Left cardiac atrium (tissue), 4 donors: ENCODE measurements around the gene ZNF598. TPM values are rescaled to one million over a fixed set of nuclear protein-coding genes. Genes with fewer than 3 reads are reported as not detected.
"Not testable (repeated sequence)": the region's sequence is repeated elsewhere in the genome, so short reads cannot be mapped to it uniquely, and the experiment has no call there.

Experiments
- ATAC-seq, 2 donors: fragments of 200-7000 bp; cut with Tn5 transposase; one replicate each; pipeline ENCODE4 v1.9.1; 2020; ENCODE audit warnings: mild to moderate bottlenecking in 2 of 2, moderate library complexity in 2 of 2
- DNase-seq: peaks from one replicate; pipeline ENCODE4 v3.0.0-alpha.2; 2020
- intact Hi-C, 2 donors: fragments of 100-400 bp; cut with DNase I; formaldehyde crosslinking; loops; one replicate each; pipeline versions ENCODE4 v1.14.1 to v1.15.1; 2022 to 2023
- total RNA-seq, 2 donors: library from RNA; stranded (reverse); fragmentation: NEBNext Ultra II Directional; extraction: Animal tissue kit (Norgen Biotek cat#: 25700); gene quantifications; one replicate each; pipeline ENCODE4 v1.2.1, GENCODE V29; 2021
- donor health status: DM: no; HTN: yes; CAD: no.
- donor health status: DM: no; HTN: yes; CAD: no; lungs with severe emphysema.
- donor health status: DM: yes; HTN: yes; CAD: no.
- donor health status: Dilated cardiomyopathy.

The ZNF598 gene
- total RNA-seq, 2 donors from 2014 or later: 14.7 to 22.9 TPM

DNA sequence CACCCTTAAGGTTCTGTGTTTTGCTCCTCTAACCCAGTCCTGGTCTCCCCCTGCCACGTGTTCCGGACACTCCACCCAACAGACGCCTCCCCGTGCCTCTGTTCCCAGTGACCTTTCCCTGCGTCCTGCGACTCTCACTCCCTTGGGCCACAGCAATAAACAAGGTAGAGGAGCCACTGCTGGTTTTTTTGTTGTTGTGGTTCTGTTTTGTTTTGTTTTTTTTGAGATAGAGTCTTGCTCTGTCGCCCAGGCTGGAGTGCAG lies 6.3 kb upstream of the ZNF598 start:
- ATAC-seq: no peak
- no peak for DNase-seq
- intact Hi-C loops: no loop called here

- intact Hi-C loops: no loop called here
- ATAC-seq: no peak
- DNase-seq: peak; percentile 21
These were observed 5.7 kb upstream of the ZNF598 start for GRCh38 chr16:2015117-2015946.

GRCh38 chr16:2013527-2013926 lies 3.9 kb upstream of the ZNF598 start:
- no peak for ATAC-seq
- intact Hi-C loops: no loop called here

GRCh38 chr16:2011726-2012125 lies 2.1 kb upstream of the ZNF598 start:
- DNase-seq, ATAC-seq, intact Hi-C loops: not testable (repeated sequence)

More at GRCh38 chr16:2013527-2013926, 3.9 kb upstream of the ZNF598 start:
- peak; percentile 17 for DNase-seq

DNA sequence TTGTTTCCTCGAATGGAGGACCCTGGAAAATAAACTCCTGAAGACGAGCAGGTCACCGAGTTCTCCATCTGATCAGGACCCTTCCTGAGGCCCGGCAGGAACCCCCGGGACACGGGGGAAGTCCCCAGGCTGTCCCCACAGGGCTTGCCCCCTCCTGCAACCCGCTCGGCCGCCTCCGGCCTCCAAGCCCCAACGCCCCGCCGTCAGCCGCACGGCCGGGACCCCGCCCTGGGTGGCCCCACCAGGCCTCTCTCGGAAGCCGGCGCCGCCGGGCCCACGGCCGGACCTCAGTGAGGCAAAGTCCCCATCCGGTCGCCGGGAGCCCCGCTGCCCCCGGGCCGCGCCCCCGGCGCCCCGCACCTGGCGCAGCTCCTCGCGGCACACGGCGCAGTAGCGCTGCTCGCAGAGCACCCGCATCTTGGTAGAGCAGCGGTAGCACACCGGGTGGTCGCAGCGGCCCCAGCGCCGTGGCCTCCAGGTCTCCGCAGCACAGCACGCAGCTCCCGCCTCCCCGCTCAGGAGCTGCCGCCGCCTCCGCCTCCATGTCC lies 383 bp downstream of the ZNF598 start:
- ATAC-seq: peak; percentile 3 to 6
- DNase-seq: no peak
- intact Hi-C loops: no loop called here

DNA sequence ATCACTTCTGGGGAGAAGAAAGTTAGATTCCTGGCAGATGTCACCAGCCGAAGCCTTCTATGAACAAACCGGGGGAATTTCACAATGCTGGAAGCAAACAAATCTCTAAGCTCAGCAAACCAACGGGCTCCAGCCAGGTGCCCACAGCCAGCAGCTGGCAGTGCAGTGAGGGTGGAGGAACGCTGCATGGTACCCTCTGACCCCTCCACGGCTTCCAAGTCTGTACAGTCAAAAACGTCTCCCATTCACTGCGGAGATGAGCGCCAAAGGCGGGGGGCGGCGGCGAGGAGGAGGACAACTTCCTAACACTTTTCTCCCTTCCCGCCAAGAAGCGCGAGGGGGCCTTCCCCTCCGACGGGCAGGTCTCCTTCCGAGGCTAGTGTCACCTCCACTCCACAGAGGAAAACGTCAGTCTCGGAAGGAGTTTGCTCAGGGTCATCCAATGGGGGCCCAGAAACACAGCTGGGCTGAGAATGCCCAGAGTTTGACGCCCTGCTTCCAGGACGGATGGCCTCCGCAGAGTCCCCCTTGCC lies 924 bp downstream of the ZNF598 start:
- ATAC-seq (peak; percentile 2 to 3), DNase-seq (no peak)
- intact Hi-C loops: no loop called here

DNA sequence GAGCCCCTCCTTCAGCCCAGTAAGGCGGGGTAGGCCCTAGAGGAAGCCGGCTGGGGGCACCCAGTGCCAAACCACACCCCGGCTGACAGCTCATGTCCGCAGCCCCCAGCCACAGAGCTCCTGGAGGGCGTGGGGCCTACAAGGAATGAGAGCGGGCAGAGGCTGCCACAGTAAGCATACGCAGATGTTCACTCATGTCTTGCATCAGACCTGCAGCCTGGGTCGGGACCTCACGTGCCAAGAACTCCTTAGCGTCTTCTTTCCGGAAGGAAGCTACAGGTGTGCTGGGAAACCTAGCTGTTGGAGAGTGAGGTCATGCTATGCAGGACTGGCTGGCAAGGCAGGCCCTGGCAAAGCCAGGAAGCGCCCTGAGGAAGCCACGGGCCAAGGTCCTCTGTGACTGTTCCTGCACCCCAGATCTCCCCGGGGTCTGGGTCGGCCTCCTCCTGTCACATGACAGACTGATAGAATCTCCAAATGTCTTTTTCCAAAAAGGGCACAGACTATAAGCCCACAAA lies 1.6 kb downstream of the ZNF598 start:
- ATAC-seq: peak in 1 of 2 donors; percentile 60
- DNase-seq: peak; percentile 68
- intact Hi-C loops: no loop called here

DNA sequence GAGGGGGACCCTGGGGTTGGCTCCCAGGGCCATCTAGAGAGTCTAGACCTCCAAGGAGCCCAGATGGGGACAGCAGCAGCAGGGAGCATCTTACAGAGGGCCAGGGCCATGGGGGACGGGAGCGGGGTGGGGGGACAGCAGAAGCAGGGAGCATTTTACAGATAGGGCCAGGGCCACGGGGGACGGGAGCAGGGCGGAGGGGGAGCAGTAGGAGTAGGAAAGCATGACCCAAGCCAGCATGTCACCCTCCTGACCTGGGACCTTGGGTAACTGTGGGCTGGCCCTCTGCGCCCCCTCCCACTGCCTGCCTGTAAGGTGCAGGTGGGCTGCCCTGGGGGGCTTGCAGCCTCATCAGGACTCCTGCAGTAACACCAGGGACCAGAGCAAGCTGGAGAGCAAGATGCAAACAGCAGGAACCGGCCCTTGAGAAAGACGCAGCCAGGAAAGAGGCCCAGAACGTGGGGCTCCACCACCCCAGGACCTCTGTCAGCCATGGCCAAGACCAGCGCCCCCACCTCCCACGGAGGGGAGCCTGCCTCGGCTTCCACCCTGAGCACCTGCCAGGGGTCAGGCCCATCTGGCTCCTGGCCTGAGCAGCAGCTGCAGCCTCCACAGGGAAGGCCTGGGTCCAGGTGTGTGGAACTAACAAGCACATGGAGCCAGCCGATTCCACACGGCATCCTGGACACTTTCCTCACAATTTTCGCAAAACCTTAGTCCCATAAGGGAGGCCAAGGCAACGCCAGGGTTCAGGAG lies 2.4 kb downstream of the ZNF598 start:
- DNase-seq (no peak), ATAC-seq (no peak)
- intact Hi-C loops: no loop called here

GRCh38 chr16:2006317-2006716 lies 3.3 kb downstream of the ZNF598 start:
- ATAC-seq: no peak
- DNase-seq: no peak
- intact Hi-C loops: no loop called here

DNA sequence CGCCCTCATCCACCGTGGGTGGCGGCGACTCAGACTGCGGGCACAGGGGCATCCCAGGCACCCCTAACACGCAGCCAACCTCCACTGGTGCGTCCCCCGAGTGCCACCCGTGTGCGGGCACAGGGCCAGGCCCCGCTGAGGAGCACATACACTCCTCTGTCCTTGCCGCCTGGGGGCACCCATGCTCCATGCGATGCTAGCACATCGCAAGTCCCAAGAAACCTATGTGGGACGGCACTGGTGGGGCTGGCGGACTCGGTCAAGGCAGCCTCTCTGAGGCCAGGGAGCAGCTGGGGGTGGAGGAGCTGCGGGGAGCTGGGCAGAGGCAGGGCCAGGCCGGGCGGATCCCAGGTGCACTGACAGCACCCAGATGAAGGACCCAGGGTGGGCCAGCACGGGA lies 4.0 kb downstream of the ZNF598 start:
- intact Hi-C loops: no loop called here
- ATAC-seq: no peak
- no peak for DNase-seq

DNA sequence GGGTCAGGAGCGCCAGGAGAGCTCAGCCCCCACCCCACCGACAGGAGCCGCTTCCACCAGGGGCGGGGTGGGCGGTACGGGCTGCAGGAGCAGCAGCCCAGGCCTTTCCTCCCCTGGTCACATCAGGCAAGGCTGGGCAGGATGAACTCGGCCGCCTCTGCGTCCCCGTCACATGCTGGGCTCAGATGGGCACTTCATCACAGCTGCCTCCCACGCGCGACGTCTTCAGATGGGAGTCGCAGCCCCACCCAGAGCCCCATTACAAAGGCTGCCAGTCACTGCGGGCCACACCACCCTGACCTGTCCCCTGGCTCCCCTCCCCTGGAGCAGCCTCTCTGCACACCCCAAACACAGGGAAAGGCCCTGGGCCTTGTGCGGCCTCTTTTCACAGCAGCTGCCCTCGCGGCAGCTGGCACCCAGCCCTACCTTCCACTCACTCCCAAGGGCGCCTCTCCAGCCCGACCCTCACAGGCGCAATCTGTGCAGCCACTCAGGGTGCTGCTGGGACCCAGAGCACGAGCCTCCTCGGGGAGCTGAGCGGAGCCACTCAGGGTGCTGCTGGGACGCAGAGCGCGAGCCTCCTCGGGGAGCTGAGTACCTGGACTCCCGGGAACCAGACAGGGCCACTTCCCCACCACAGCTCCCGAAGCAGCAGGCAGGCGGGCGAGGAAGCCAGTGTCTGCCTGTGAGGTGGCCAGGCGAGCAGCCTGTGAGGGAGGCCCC lies 4.7 kb downstream of the ZNF598 start:
- ATAC-seq (no peak), DNase-seq (no peak)
- intact Hi-C loops: no loop called here

DNA sequence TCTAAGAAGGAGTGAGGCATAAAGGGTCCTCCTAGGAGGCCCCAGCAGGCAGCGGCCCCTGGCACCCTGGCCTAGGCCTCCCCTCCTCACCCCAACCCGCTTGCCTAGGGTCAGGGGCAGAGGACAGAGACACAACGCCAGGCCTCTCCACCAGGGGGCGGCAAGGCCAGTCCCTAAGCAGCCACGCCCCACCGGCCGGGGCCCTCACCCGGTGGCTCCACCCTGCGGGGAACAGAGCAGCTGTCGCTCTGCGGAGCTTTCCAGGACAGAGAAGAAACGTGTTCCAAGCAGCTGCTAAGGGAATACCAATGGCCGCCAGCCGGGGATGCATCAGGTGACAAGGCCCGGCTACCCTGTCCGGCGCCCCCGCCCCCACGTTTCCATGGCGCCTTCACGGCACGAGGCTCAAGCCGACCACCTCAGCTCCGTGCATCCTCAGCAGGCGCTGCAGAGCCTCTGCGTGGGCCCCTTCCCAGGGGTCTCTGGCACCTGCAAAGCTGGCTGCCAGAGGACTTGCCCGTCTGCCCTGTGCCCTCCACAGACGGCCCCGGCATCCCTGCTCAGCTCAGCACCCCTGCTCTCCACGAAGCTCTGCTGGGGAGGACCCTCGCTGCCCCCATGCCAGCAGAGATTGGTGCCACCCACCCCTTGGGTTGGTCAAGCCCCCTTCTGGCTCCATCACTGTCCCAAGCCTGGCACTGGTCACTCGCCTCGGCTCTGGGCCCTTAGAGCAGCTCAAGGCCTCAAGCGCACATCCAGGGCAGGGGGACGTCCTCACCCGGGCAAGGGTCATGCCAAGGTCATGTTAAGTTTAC lies 5.6 kb downstream of the ZNF598 start:
- ATAC-seq (peak; percentile 73 to 74), DNase-seq (peak; percentile 92)
- intact Hi-C loops: no loop called here

- ATAC-seq (no peak), DNase-seq (no peak)
- intact Hi-C loops: no loop called here
These were observed 6.3 kb downstream of the ZNF598 start for GRCh38 chr16:2003231-2003826.

DNA sequence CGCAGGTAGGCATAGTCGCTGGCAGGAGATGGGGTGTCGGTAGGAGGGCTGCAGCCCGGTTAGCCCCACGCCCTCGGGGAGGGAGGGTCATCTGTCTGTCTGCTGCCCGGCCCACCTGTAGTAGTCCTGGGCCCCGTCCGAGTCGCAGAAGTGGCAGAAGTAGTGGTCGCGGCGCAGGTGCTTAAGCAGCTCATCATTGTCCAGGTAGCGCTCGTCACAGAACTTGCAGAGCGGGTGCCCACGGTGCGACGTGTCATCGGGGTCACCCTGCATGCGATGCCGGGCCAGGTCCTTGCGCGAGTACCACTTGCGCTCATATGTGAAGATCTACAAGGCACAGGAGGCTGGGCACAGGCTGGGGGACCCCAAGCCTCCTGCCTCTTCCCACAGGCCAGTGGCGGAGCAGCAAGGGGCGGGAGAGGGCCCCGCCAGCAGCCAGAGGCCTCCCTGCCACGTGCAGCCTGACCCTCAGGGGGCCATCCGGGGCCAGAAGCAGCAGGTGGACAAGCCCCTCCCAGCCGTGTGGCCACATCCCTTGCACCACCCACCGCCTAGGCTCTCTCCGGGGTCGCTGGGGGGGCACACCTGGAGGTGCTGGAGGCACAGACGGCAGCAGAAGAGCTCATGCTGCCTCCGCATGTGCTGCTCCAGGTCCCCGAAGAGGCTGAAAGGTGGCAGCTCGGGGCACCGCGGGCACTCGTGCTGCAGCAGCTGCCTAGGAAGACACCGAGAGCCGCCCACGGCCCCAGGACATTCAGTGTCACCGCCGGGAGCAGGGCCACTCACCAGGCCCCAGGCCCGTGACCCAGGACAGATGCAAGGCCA lies 7.0 kb downstream of the ZNF598 start:
- ATAC-seq (no peak), DNase-seq (peak; percentile 21)
- intact Hi-C loops: no loop called here

- ATAC-seq (no peak), DNase-seq (no peak)
- intact Hi-C loops: no loop called here
These were observed 7.9 kb downstream of the ZNF598 start for GRCh38 chr16:2001456-2002355.

GRCh38 chr16:2001035-2001434 lies 8.6 kb downstream of the ZNF598 start:
- intact Hi-C loops: no loop called here
- DNase-seq (no peak), ATAC-seq (no peak)
